ENCODE data around the gene TMEM62.

The TMEM62 gene

DNA sequence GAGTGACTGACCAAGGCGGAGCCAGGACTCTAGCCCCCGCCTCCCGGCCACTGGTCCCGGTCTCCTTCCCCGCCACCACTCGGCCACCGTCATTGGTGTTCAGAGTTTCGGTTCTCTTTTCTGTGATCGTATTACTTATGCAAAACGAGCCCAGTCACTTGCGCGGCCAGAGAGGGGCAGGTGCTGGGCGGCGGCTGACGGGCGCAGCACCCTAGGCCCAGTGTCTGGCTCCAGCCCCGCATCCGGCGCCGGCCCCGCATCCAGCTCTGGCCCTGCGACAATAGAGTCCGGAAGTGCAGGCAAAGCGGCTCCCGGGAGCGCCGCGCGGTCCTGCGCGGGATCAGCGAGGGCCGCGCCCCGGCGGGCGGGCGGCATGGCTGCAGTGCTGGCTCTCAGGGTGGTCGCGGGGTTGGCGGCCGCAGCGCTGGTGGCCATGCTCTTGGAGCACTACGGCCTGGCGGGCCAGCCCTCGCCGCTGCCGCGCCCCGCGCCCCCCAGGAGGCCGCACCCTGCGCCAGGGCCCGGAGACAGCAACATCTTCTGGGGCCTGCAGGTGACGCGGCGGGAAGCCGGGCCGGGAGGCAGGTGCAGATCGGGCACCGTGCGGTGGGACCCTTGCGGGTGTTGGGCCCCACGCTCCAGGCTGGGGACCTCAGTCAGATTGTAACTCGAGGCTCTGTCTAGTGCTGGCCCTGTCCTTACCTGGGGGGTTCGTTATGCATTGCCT is at the start of gene TMEM62:
Gene TMEM62, plus strand, starts transcription at position 157 of the 727 bp plus-strand sequence. Its CDS starts 217 bp downstream, at position 374.
- Histone ChIP-seq H3K9ac (ENCODE audit: low read depth, low read length) (peak within 1 kb of the TSS; percentile 80), H3K9me3 (ENCODE audit: control insufficient read depth, insufficient read depth, low read length) (no peaks in the 10 kb centered on the region), H3K27me3 (ENCODE audit: control insufficient read depth, insufficient read depth, low read length) (peaks cover 15% of the 10 kb centered on the region), H3K4me1 (ENCODE audit: control insufficient read depth, insufficient read depth, low read length) (no peaks in the 10 kb centered on the region), H3K36me3 (ENCODE audit: control insufficient read depth, insufficient read depth, low read length) (peaks cover 5% of the 10 kb centered on the region), H3K4me3 (ENCODE audit: low read depth, low read length) (peak within 1 kb of the TSS; percentile 89)

DNA sequence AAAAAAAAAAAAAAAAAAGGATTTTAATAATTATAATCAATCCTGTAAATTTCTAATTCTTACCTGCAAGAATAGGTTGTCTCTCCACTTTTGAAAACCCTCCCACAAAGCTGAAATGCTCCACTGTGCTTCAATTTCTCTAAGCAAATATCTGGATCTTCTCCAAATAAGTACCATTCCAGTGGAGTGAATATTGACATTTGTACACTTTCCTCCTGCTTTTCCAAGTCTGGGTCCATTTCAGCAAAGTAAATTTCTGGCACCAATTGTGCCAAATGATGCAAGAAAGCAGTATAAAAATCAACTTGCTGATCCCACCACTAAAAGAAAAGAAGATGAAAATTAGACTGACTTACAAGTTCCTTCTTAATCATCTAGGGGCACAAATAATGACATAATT is 47.5 kb upstream of the TMEM62 start:
- Histone ChIP-seq H3K9ac (ENCODE audit: low read depth, low read length) (no peak overlapping the region), H3K36me3 (ENCODE audit: control insufficient read depth, insufficient read depth, low read length) (peaks cover 6% of the 10 kb centered on the region), H3K27me3 (ENCODE audit: control insufficient read depth, insufficient read depth, low read length) (no peaks in the 10 kb centered on the region), H3K4me3 (ENCODE audit: low read depth, low read length) (no peak overlapping the region), H3K4me1 (ENCODE audit: control insufficient read depth, insufficient read depth, low read length) (no peaks in the 10 kb centered on the region), H3K9me3 (ENCODE audit: control insufficient read depth, insufficient read depth, low read length) (no peaks in the 10 kb centered on the region)

DNA sequence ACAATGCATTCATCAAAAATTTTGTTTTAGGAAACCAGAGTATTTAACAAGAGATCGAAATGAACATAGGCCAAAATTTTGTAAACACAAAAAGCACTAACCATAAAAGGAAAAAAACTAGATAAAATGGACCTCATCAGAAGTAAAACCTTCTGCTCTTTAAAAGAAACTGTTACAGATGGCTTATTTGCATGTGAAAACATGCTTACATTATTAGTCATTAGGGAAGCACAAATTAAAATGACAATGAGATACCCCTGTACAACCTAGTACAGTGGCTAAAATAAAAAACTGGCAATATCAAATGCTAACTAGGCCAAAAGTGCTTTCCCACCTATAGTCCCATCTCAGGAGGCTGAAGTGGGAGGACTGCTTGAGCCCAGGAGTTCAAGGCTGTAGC is 46.8 kb upstream of the TMEM62 start:
- no peak overlapping the region for H3K4me3 ChIP-seq (ENCODE audit: low read depth, low read length)
- H3K9ac ChIP-seq (ENCODE audit: low read depth, low read length) = no peak overlapping the region
- H3K4me1 ChIP-seq (ENCODE audit: control insufficient read depth, insufficient read depth, low read length) = no peaks in the 10 kb centered on the region
- H3K9me3 ChIP-seq (ENCODE audit: control insufficient read depth, insufficient read depth, low read length) = no peaks in the 10 kb centered on the region
- peaks cover 6% of the 10 kb centered on the region for H3K36me3 ChIP-seq (ENCODE audit: control insufficient read depth, insufficient read depth, low read length)
- no peaks in the 10 kb centered on the region for H3K27me3 ChIP-seq (ENCODE audit: control insufficient read depth, insufficient read depth, low read length)

DNA sequence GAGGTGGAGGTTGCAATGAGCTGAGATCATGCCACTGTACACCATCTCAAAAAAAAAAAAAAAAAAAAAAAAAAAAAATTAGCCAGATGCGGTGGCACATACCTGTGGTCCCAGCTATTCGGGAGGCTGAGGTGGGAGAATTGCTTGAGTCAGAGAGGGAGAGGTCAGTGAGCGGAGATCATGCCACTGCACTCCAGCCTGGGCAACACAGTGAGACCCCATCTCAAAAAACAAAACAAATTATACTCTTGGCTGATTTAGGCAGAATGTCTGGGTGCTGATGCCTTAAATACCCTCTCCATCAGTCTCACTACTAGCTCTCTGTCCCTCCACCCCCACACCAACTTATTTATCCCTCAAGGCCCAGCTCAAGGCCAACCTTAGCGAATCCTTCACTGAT is 41.5 kb upstream of the TMEM62 start:
- Histone ChIP-seq H3K27me3 (ENCODE audit: control insufficient read depth, insufficient read depth, low read length) (no peaks in the 10 kb centered on the region), H3K4me3 (ENCODE audit: low read depth, low read length) (no peak overlapping the region), H3K4me1 (ENCODE audit: control insufficient read depth, insufficient read depth, low read length) (no peaks in the 10 kb centered on the region), H3K9ac (ENCODE audit: low read depth, low read length) (no peak overlapping the region), H3K9me3 (ENCODE audit: control insufficient read depth, insufficient read depth, low read length) (no peaks in the 10 kb centered on the region), H3K36me3 (ENCODE audit: control insufficient read depth, insufficient read depth, low read length) (no peaks in the 10 kb centered on the region)

DNA sequence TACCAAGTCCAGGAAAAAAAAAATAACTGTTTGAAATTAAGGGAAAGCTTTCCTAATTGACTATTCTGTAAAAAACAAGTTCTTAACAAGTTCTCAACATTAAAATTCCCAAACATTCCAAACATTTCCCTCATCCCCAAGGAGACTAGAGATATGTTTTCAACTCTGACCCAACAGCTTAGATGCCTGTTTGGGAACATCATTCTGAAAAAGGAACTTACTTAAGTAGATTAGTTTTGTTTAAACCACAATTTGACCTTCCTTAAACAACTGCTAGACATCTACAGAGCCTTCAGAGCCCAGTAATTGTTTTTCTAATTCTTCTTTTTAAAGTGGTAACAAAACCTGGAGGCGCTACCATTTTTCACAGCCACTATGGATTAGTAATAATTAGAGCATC is 40.4 kb upstream of the TMEM62 start:
- no peak overlapping the region for H3K9ac ChIP-seq (ENCODE audit: low read depth, low read length)
- H3K4me1 ChIP-seq (ENCODE audit: control insufficient read depth, insufficient read depth, low read length) = no peaks in the 10 kb centered on the region
- H3K9me3 ChIP-seq (ENCODE audit: control insufficient read depth, insufficient read depth, low read length) = no peaks in the 10 kb centered on the region
- no peaks in the 10 kb centered on the region for H3K36me3 ChIP-seq (ENCODE audit: control insufficient read depth, insufficient read depth, low read length)
- H3K4me3 ChIP-seq (ENCODE audit: low read depth, low read length) = no peak overlapping the region
- H3K27me3 ChIP-seq (ENCODE audit: control insufficient read depth, insufficient read depth, low read length) = no peaks in the 10 kb centered on the region

DNA sequence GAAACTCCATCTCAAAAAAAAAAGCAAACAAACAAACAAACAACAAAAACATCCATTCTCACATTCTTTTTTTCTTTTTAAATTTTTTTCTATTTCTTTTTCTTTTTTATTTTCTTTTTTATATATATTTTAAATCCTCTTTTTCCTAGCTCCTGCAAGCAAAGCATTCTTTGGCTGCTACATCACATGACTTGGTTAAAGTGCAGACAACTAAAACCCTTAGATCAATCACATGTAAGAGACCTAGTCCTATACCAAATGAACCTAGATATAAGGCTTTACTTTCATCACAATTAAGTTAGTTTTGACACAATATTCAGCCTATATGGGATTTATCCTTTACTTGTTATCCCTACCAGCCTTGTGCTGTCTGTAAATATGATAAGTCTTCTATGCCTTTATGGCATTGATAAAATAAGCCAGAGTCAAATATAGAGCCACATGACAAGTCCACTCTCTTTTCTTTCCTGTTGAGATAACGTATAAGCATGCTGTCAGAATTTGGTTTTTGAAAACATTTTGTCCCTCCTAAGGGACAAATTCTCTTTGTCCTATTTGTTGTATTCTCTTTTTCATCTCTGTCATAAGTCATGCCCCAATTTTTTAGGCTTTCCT is 38.9 kb upstream of the TMEM62 start:
- no peaks in the 10 kb centered on the region for H3K36me3 ChIP-seq (ENCODE audit: control insufficient read depth, insufficient read depth, low read length)
- H3K4me3 ChIP-seq (ENCODE audit: low read depth, low read length) = no peak overlapping the region
- no peaks in the 10 kb centered on the region for H3K4me1 ChIP-seq (ENCODE audit: control insufficient read depth, insufficient read depth, low read length)
- no peaks in the 10 kb centered on the region for H3K27me3 ChIP-seq (ENCODE audit: control insufficient read depth, insufficient read depth, low read length)
- H3K9ac ChIP-seq (ENCODE audit: low read depth, low read length) = no peak overlapping the region
- no peaks in the 10 kb centered on the region for H3K9me3 ChIP-seq (ENCODE audit: control insufficient read depth, insufficient read depth, low read length)

DNA sequence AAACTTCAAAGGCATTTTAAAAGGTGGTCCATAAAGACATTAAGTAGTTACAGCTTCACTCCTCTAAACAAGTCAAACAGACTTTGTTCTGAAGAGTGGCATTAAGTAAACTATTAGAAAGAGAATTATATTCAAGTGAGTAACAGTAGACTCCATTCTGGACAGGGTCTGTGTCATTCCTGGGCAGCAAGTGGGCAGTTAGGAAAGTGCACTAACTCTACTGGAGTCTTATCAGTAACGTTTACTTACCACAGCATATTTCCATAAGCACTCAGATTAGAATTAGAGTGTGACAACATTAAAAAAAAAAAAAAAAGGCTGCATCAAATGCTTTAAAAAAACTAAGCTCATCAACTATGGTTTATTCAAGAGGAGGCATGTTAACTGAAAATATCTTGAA is 38.1 kb upstream of the TMEM62 start:
- Histone ChIP-seq H3K9me3 (ENCODE audit: control insufficient read depth, insufficient read depth, low read length) (no peaks in the 10 kb centered on the region), H3K36me3 (ENCODE audit: control insufficient read depth, insufficient read depth, low read length) (peaks cover 3% of the 10 kb centered on the region), H3K9ac (ENCODE audit: low read depth, low read length) (no peak overlapping the region), H3K27me3 (ENCODE audit: control insufficient read depth, insufficient read depth, low read length) (no peaks in the 10 kb centered on the region), H3K4me1 (ENCODE audit: control insufficient read depth, insufficient read depth, low read length) (no peaks in the 10 kb centered on the region), H3K4me3 (ENCODE audit: low read depth, low read length) (no peak overlapping the region)

DNA sequence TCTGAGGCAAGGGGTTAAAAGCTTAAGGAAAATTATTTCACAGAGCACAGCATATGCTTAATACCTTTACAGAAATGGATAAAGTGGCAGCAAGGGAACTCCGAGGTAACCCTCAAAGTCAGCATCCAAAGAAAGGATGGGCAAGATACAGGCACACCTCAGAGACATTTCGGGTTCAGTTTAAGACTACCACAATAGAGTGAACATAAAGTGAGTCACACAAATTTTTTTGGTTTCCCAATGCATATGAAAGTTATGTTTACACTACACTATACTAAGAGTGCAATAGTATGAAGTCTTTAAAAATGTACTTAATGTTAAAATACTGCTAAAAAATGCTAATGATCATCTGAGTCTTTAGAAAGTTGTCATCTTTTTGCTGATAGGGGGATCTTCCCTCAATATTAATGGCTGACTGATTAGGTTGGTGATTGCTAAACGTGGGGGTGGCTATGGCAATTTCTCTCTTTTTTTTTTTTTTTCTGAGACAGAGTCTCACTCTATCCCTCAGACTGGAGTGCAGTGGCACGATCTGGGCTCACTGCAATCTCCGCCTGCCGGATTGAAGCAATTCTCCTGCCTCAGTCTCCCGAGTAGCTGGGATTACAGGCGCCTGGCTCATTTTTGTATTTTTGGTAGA is 37.6 kb upstream of the TMEM62 start:
- Histone ChIP-seq H3K27me3 (ENCODE audit: control insufficient read depth, insufficient read depth, low read length) (no peaks in the 10 kb centered on the region), H3K9me3 (ENCODE audit: control insufficient read depth, insufficient read depth, low read length) (no peaks in the 10 kb centered on the region), H3K9ac (ENCODE audit: low read depth, low read length) (no peak overlapping the region), H3K4me1 (ENCODE audit: control insufficient read depth, insufficient read depth, low read length) (no peaks in the 10 kb centered on the region), H3K36me3 (ENCODE audit: control insufficient read depth, insufficient read depth, low read length) (peaks cover 3% of the 10 kb centered on the region), H3K4me3 (ENCODE audit: low read depth, low read length) (no peak overlapping the region)

DNA sequence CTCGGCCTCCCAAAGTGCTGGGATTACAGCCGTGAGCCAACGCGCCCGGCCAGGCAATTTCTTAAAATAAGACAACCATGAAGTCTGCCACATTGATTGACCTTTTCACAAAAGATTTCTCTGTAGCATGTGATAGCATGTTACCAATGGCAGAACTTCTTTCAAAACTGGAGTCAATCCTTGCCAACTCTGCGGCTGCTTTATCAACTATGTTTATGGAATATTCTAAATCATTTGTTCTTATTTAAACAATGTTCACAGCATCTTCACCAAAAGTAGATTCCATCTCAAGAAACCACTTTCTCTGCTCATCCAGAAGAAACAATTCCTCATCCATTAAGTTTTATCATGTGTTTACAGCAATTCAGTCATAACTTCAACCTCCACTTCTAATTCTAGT is 37.0 kb upstream of the TMEM62 start:
- H3K4me1 ChIP-seq (ENCODE audit: control insufficient read depth, insufficient read depth, low read length) = no peaks in the 10 kb centered on the region
- peaks cover 4% of the 10 kb centered on the region for H3K36me3 ChIP-seq (ENCODE audit: control insufficient read depth, insufficient read depth, low read length)
- H3K27me3 ChIP-seq (ENCODE audit: control insufficient read depth, insufficient read depth, low read length) = no peaks in the 10 kb centered on the region
- no peak overlapping the region for H3K9ac ChIP-seq (ENCODE audit: low read depth, low read length)
- no peak overlapping the region for H3K4me3 ChIP-seq (ENCODE audit: low read depth, low read length)
- H3K9me3 ChIP-seq (ENCODE audit: control insufficient read depth, insufficient read depth, low read length) = no peaks in the 10 kb centered on the region

DNA sequence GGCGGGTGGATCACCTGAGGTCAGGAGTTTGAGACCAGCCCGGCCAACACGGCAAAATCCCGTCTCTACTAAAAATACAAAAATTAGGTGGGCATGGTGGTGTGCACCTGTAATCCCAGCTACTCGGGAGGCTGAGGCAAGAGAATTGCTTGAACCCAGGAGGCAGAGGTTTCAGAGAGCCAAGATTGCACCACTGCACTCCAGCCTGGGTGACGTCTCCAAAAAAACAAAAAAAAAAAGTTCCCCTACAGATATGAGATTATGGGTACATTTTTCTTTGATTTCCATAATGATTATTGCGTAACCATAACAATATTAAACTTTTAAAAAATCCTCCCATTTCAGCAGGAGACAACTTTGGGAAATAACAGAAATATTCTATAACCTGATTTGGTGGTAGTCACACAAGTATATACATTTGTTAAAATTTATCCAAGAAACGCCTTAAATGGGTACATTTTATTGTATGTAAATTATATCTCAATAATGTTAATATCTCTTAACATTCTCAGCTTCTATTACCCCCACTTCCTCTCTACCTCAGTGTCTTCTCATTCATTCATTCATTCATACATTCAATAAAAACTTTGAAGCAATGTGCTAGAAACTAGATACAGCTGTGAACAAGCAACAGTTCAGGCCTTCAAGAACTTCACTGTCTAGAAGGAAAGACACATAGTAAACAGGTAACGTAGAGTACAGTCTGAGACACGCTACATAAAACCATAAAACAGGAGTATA is 34.1 kb upstream of the TMEM62 start:
- Histone ChIP-seq H3K27me3 (ENCODE audit: control insufficient read depth, insufficient read depth, low read length) (no peaks in the 10 kb centered on the region), H3K4me1 (ENCODE audit: control insufficient read depth, insufficient read depth, low read length) (no peaks in the 10 kb centered on the region), H3K9me3 (ENCODE audit: control insufficient read depth, insufficient read depth, low read length) (no peaks in the 10 kb centered on the region), H3K36me3 (ENCODE audit: control insufficient read depth, insufficient read depth, low read length) (peaks cover 5% of the 10 kb centered on the region), H3K9ac (ENCODE audit: low read depth, low read length) (no peak overlapping the region), H3K4me3 (ENCODE audit: low read depth, low read length) (no peak overlapping the region)

DNA sequence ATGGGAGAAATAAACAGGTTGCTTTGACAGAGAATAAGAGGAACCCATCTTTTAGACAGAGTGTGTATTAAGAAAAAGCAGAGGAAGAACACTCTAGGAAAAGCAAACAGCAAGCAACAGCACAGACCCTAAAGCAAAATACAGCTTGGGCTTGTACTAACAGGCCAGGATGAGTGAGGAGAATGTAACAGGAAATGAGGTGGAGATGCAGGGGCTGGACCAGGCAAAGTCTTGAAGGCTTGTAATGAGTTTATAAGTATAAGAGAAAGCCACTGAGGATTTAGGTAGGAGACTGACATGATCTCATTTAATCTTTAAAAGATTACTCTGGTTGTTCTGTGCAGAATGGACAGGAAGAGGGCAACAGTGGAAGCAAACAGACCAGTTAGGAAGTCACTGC is 32.4 kb upstream of the TMEM62 start:
- H3K27me3 ChIP-seq (ENCODE audit: control insufficient read depth, insufficient read depth, low read length) = no peaks in the 10 kb centered on the region
- no peaks in the 10 kb centered on the region for H3K9me3 ChIP-seq (ENCODE audit: control insufficient read depth, insufficient read depth, low read length)
- H3K36me3 ChIP-seq (ENCODE audit: control insufficient read depth, insufficient read depth, low read length) = peaks cover 5% of the 10 kb centered on the region
- no peak overlapping the region for H3K9ac ChIP-seq (ENCODE audit: low read depth, low read length)
- H3K4me1 ChIP-seq (ENCODE audit: control insufficient read depth, insufficient read depth, low read length) = no peaks in the 10 kb centered on the region
- H3K4me3 ChIP-seq (ENCODE audit: low read depth, low read length) = no peak overlapping the region
